ENCODE measurements around the gene ZIK1. TPM values are rescaled to one million over a fixed set of nuclear protein-coding genes. Genes with fewer than 3 reads are reported as not detected.

Gene ZIK1
- total and polyA plus RNA-seq, 2 of the 8 experiments (the other 6 are each of a cell fraction or from before 2014, with no cell fraction given), result 19.4 to 36.5 TPM

- Histone ChIP-seq H2BK12ac (ENCODE audit: low read depth, low read length) (no peak overlapping the region), H4K91ac (replicated peaks; ENCODE audit: insufficient read length, low read length) (no peak overlapping the region), H3K9ac (replicated peaks in 1 of 4; ENCODE audit: extremely low read depth in 1 of 4, low read depth in 3 of 4, low read length in 3 of 4) (no peak overlapping the region), H3K4me2 (ENCODE audit: insufficient read depth in 1 of 2, low read depth in 2 of 2, low read length in 2 of 2) (no peak overlapping the region), H3K27me3 (replicated peaks in 1 of 4; ENCODE audit: control insufficient read depth in 3 of 4, extremely low read depth in 1 of 4, insufficient read depth in 3 of 4, low read length in 3 of 4) (peaks cover 0 to 1% (median 0%) of the 10 kb centered on the region in 4 experiments; a peak in 1 of 7 replicates), H4K5ac (ENCODE audit: insufficient read length, low read depth, low read length) (no peak overlapping the region), H3K4me1 (replicated peaks in 1 of 4; ENCODE audit: control insufficient read depth in 3 of 4, insufficient read depth in 4 of 4, low read length in 3 of 4) (peaks cover 0 to 3% (median 0%) of the 10 kb centered on the region in 4 experiments; a peak in 3 of 7 replicates), H2BK20ac (ENCODE audit: low read length) (no peak overlapping the region), H2BK5ac (ENCODE audit: low read depth, low read length) (no peak overlapping the region), H4K20me1 (replicated peaks in 1 of 2; ENCODE audit: control insufficient read depth in 1 of 2, insufficient read depth in 2 of 2, low read length in 2 of 2) (no peaks in the 10 kb centered on the region), H3K27ac (ENCODE audit: low read depth, low read length) (no peak overlapping the region), H3K4me3 (ENCODE audit: extremely low read depth in 1 of 4, insufficient read depth in 2 of 4, low read depth in 3 of 4, low read length in 4 of 4) (no peak overlapping the region), H3K36me3 (ENCODE audit: control insufficient read depth in 2 of 4, insufficient read depth in 4 of 4, low read length in 3 of 4) (peaks cover 1 to 25% (median 15%) of the 10 kb centered on the region in 4 experiments; a peak in 6 of 8 replicates), H3K9me3 (ENCODE audit: insufficient read depth in 2 of 2, low read depth in 1 of 2, low read length in 1 of 2) (peaks cover 6 to 12% of the 10 kb centered on the region in 2 experiments), H3K14ac (ENCODE audit: insufficient read length) (no peak overlapping the region), H3K18ac (ENCODE audit: extremely low read depth, low read length) (no peak overlapping the region), H2AK5ac (ENCODE audit: low read depth, low read length) (no peak overlapping the region), H4K8ac (ENCODE audit: extremely low read depth, insufficient read depth, low read length) (no peak overlapping the region), H3K4ac (replicated peaks; ENCODE audit: insufficient read length, low read depth, low read length) (no peak overlapping the region), H3K23ac (ENCODE audit: insufficient read length) (no peak overlapping the region), H2BK120ac (replicated peaks; ENCODE audit: low read depth, low read length) (no peak overlapping the region), H3K79me2 (ENCODE audit: control insufficient read depth in 1 of 2, insufficient read depth in 2 of 2, low read length in 2 of 2) (peaks cover 18 to 21% of the 10 kb centered on the region in 2 experiments), H3K56ac (replicated peaks; ENCODE audit: insufficient read length, low read depth, low read length) (no peak overlapping the region), H2BK15ac (ENCODE audit: low read length) (no peak overlapping the region), H3K23me2 (ENCODE audit: low read depth, low read length) (peaks cover 8% of the 10 kb centered on the region), H3K79me1 (ENCODE audit: low read depth, low read length) (peaks cover 5% of the 10 kb centered on the region), H2AFZ (ENCODE audit: low read length) (no peak overlapping the region)
- POLR2A ChIA-PET (ENCODE audit: partially characterized antibody), result interaction anchor here (0.6 to 1.5 kb wide), 2 partner anchors 13 to 507 kb away, joined by 3 to 4 read pairs; no protein-coding TSS in a partner anchor
- 80% methylated on average over 4 of the region's 4 CpGs; no CpG with 5 or more reads in 1 of the 2 experiments for WGBS, 2 experiments (ENCODE audit: extremely low coverage in 1 of 2, insufficient coverage in 1 of 2, insufficient read length in 1 of 2, insufficient replicate concordance in 2 of 2, low coverage in 1 of 2, low lambda C conversion rate in 2 of 2, missing lambda C conversion rate in 1 of 2)
- FAIRE-seq (no peak), DNase-seq (ENCODE audit: low read depth in 1 of 2, low spot score in 2 of 2) (no peak)
- TF ChIP-seq BACH1 (IDR thresholded peaks at IDR 0.05; ENCODE audit: low read length) (no peak), SP2 (IDR thresholded peaks at IDR 0.05; ENCODE audit: low read length) (no peak), SIN3A (conservative IDR thresholded peaks at IDR 0.05 in 1 of 2, IDR thresholded peaks at IDR 0.05 in 1 of 2; ENCODE audit: low read depth in 1 of 2, low read length in 2 of 2) (no peak), TAF1 (IDR thresholded peaks at IDR 0.05; ENCODE audit: low read depth, low read length) (no peak), TEAD4 (IDR thresholded peaks at IDR 0.05; ENCODE audit: low read depth, low read length) (no peak), RXRA (IDR thresholded peaks at IDR 0.05; ENCODE audit: insufficient read depth, low read depth, low read length) (no peak), SAP30 (IDR thresholded peaks at IDR 0.05; ENCODE audit: insufficient read depth, insufficient replicate concordance, low read length) (no peak), SIX5 (IDR thresholded peaks at IDR 0.05; ENCODE audit: low read depth, low read length) (no peak), NANOG (IDR thresholded peaks at IDR 0.05; ENCODE audit: insufficient read depth, low read depth, low read length, poor library complexity, severe bottlenecking) (no peak)
- CTCF ChIA-PET (ENCODE audit: partially characterized antibody), result interaction anchor here (1.0 kb wide), 1 partner anchor 11 kb away, joined by 3 read pairs; the partner anchor contains the start of gene ZNF530
These were observed 27.2 kb downstream of the ZIK1 start for GRCh38 chr19:57611113-57611512.

Data from H1 (cell line).